ENCODE measurements around the gene SEC14L3. TPM values are rescaled to one million over a fixed set of nuclear protein-coding genes. Genes with fewer than 3 reads are reported as not detected.

The SEC14L3 gene
- total and polyA plus RNA-seq, 2 donors (not counting 1 experiment from before 2014, with no cell fraction given), result not detected

GRCh38 chr22:30413745-30414524 lies 57.9 kb downstream of the SEC14L3 start:
- Histone ChIP-seq H3K9me3 (ENCODE audit: control extremely low read depth in 1 of 3, control insufficient read depth in 2 of 3, insufficient read depth in 1 of 3, low read length in 2 of 3) (no peaks in the 10 kb centered on the region), H4K20me1 (ENCODE audit: control insufficient read depth, insufficient read depth, low read length, poor library complexity, severe bottlenecking) (no peaks in the 10 kb centered on the region), H3K79me2 (ENCODE audit: control insufficient read depth, insufficient read depth, low read length) (no peaks in the 10 kb centered on the region), H3K36me3 (replicated peaks in 1 of 2; ENCODE audit: control extremely low read depth in 1 of 2, control insufficient read depth in 1 of 2, extremely low read depth in 1 of 2, insufficient read depth in 2 of 2, low read length in 1 of 2) (peaks cover 0 to 18% of the 10 kb centered on the region in 2 experiments), H2AFZ (ENCODE audit: insufficient read depth, low read depth, low read length, poor library complexity, severe bottlenecking) (no peak overlapping the region), H3K4me3 (ENCODE audit: control extremely low read depth in 1 of 5, extremely low read depth in 1 of 5, insufficient read depth in 1 of 5, low read depth in 2 of 5, low read length in 4 of 5) (no peak overlapping the region), H3K4me1 (ENCODE audit: control insufficient read depth in 2 of 2, insufficient read depth in 2 of 2, low read length in 2 of 2) (no peaks in the 10 kb centered on the region), H3K4me2 (replicated peaks; ENCODE audit: low read depth, low read length, poor library complexity, severe bottlenecking) (no peak overlapping the region), H3K27ac (ENCODE audit: low read length in 2 of 2) (no peak overlapping the region), H3K9ac (ENCODE audit: low read length) (no peak overlapping the region), H3K27me3 (replicated peaks in 1 of 4; ENCODE audit: control extremely low read depth in 1 of 4, control insufficient read depth in 3 of 4, insufficient read depth in 4 of 4, low read length in 3 of 4) (no peaks in the 10 kb centered on the region)
- Mint-ChIP-seq H3K27me3 (no peaks in the 10 kb centered on the region), H3K27ac (no peak overlapping the region), H3K9me3 (ENCODE audit: insufficient read depth) (no peaks in the 10 kb centered on the region), H3K4me1 (no peaks in the 10 kb centered on the region), H3K4me3 (no peak overlapping the region)
- ChIA-PET POLR2A (interaction anchor here (1.6 kb wide), 1 partner anchor 10 kb away, joined by 6 read pairs; no protein-coding TSS in a partner anchor), CTCF (interaction anchor here (0.6 to 1.7 kb wide), 5 partner anchors 10 to 133 kb away, joined by 4 to 9 read pairs (median 5); no protein-coding TSS in a partner anchor)
- DNase-seq (no peak), ATAC-seq (ENCODE audit: low read depth) (no peak)
- intact Hi-C loops (cut with micrococcal nuclease), result no loop called here
- WGBS (ENCODE audit: insufficient coverage), result 94% methylated on average over 3 of the region's 5 CpGs
- TF ChIP-seq EZH2 (IDR thresholded peaks at IDR 0.05; ENCODE audit: borderline replicate concordance, insufficient read depth, low read depth, low read length, poor library complexity, severe bottlenecking) (no peak), CTCF (IDR thresholded peaks at IDR 0.05) (no peak)

GRCh38 chr22:30413001-30413400 lies 58.8 kb downstream of the SEC14L3 start:
- no peak for ATAC-seq (ENCODE audit: low read depth)

More at GRCh38 chr22:30413001-30413400, 58.8 kb downstream of the SEC14L3 start:
- H3K27ac ChIP-seq (ENCODE audit: low read length in 2 of 2), result no peak overlapping the region
- no peaks in the 10 kb centered on the region for H3K79me2 ChIP-seq (ENCODE audit: control insufficient read depth, insufficient read depth, low read length)
- H3K9ac ChIP-seq (ENCODE audit: low read length), result no peak overlapping the region
- H2AFZ ChIP-seq (ENCODE audit: insufficient read depth, low read depth, low read length, poor library complexity, severe bottlenecking), result no peak overlapping the region
- H4K20me1 ChIP-seq (ENCODE audit: control insufficient read depth, insufficient read depth, low read length, poor library complexity, severe bottlenecking), result no peaks in the 10 kb centered on the region
- no peak overlapping the region for H3K4me3 Mint-ChIP-seq
- no peak overlapping the region for H3K27ac Mint-ChIP-seq
- no peak for DNase-seq
- no peaks in the 10 kb centered on the region for H3K4me1 Mint-ChIP-seq
- no peaks in the 10 kb centered on the region for H3K9me3 ChIP-seq (ENCODE audit: control extremely low read depth in 1 of 3, control insufficient read depth in 2 of 3, insufficient read depth in 1 of 3, low read length in 2 of 3)
- POLR2A ChIA-PET, result no interaction called here
- no peaks in the 10 kb centered on the region for H3K9me3 Mint-ChIP-seq (ENCODE audit: insufficient read depth)
- 94% methylated on average over 4 of the region's 4 CpGs for WGBS (ENCODE audit: insufficient coverage)
- CTCF ChIA-PET, result interaction anchor here (0.5 to 1.6 kb wide), 3 partner anchors 10 to 72 kb away, joined by 4 to 9 read pairs (median 4); no protein-coding TSS in a partner anchor
- no peak for TF ChIP-seq CTCF (IDR thresholded peaks at IDR 0.05)
- no peak for TF ChIP-seq EZH2 (IDR thresholded peaks at IDR 0.05; ENCODE audit: borderline replicate concordance, insufficient read depth, low read depth, low read length, poor library complexity, severe bottlenecking)
- no peaks in the 10 kb centered on the region for H3K27me3 ChIP-seq (replicated peaks in 1 of 4; ENCODE audit: control extremely low read depth in 1 of 4, control insufficient read depth in 3 of 4, insufficient read depth in 4 of 4, low read length in 3 of 4)
- no peak overlapping the region for H3K4me2 ChIP-seq (replicated peaks; ENCODE audit: low read depth, low read length, poor library complexity, severe bottlenecking)
- H3K4me1 ChIP-seq (ENCODE audit: control insufficient read depth in 2 of 2, insufficient read depth in 2 of 2, low read length in 2 of 2), result no peaks in the 10 kb centered on the region
- intact Hi-C loops (cut with micrococcal nuclease), result no loop called here
- no peaks in the 10 kb centered on the region for H3K27me3 Mint-ChIP-seq
- no peak overlapping the region for H3K4me3 ChIP-seq (ENCODE audit: control extremely low read depth in 1 of 5, extremely low read depth in 1 of 5, insufficient read depth in 1 of 5, low read depth in 2 of 5, low read length in 4 of 5)
- peaks cover 0 to 11% of the 10 kb centered on the region in 2 experiments for H3K36me3 ChIP-seq (replicated peaks in 1 of 2; ENCODE audit: control extremely low read depth in 1 of 2, control insufficient read depth in 1 of 2, extremely low read depth in 1 of 2, insufficient read depth in 2 of 2, low read length in 1 of 2)
